TTC549 (cell line): ENCODE results near the gene EXOC6B.
"Not testable (repeated sequence)": the region's sequence is repeated elsewhere in the genome, so short reads cannot be mapped to it uniquely, and the experiment has no call there.

Experiments used
- FAIRE-seq: peaks from 2 replicates; lab custom pipeline; 2012; peaks lifted over from hg19 to GRCh38; lab: Jason Lieb, UNC

EXOC6B gene

GRCh38 chr2:72602711-72603110, 223.1 kb downstream of the EXOC6B start:
- FAIRE-seq: no peak

- no peak for FAIRE-seq
Measured at GRCh38 chr2:72602095-72602494, 223.7 kb downstream of the EXOC6B start.

GRCh38 chr2:72583836-72584235, 242.0 kb downstream of the EXOC6B start:
- FAIRE-seq: not testable (repeated sequence)

- no peak for FAIRE-seq
Measured at GRCh38 chr2:72583376-72583775, 242.5 kb downstream of the EXOC6B start.

GRCh38 chr2:72581560-72582181, 244.2 kb downstream of the EXOC6B start:
- FAIRE-seq: no peak

GRCh38 chr2:72579591-72580180, 246.1 kb downstream of the EXOC6B start:
- FAIRE-seq: peak; percentile 93

- no peak for FAIRE-seq
Measured at GRCh38 chr2:72576861-72577260, 249.0 kb downstream of the EXOC6B start.

GRCh38 chr2:72576459-72576858, 249.4 kb downstream of the EXOC6B start:
- no peak for FAIRE-seq

GRCh38 chr2:72574886-72575285, 250.9 kb downstream of the EXOC6B start:
- FAIRE-seq: no peak

GRCh38 chr2:72573232-72573631, 252.6 kb downstream of the EXOC6B start:
- FAIRE-seq: no peak

- no peak for FAIRE-seq
Measured at GRCh38 chr2:72572501-72572900, 253.3 kb downstream of the EXOC6B start.

- no peak for FAIRE-seq
Measured at GRCh38 chr2:72570413-72570812, 255.4 kb downstream of the EXOC6B start.

GRCh38 chr2:72562451-72563153, 263.2 kb downstream of the EXOC6B start:
- no peak for FAIRE-seq

- no peak for FAIRE-seq
Measured at GRCh38 chr2:72561621-72562318, 264.1 kb downstream of the EXOC6B start.

- no peak for FAIRE-seq
Measured at GRCh38 chr2:72555943-72556342, 269.9 kb downstream of the EXOC6B start.

GRCh38 chr2:72555363-72555762, 270.5 kb downstream of the EXOC6B start:
- not testable (repeated sequence) for FAIRE-seq

GRCh38 chr2:72554910-72555309, 270.9 kb downstream of the EXOC6B start:
- FAIRE-seq: not testable (repeated sequence)

- no peak for FAIRE-seq
Measured at GRCh38 chr2:72554381-72554780, 271.5 kb downstream of the EXOC6B start.

- no peak for FAIRE-seq
Measured at GRCh38 chr2:72548081-72548764, 277.6 kb downstream of the EXOC6B start.

- FAIRE-seq: peak; percentile 3
Measured at GRCh38 chr2:72545790-72546189, 280.0 kb downstream of the EXOC6B start.

- FAIRE-seq: no peak
Measured at GRCh38 chr2:72544554-72544953, 281.3 kb downstream of the EXOC6B start.

GRCh38 chr2:72543497-72544216, 282.2 kb downstream of the EXOC6B start:
- no peak for FAIRE-seq
